Measurements from ENCODE around the gene LYRM4.
"Not testable (repeated sequence)": the region's sequence is repeated elsewhere in the genome, so short reads cannot be mapped to it uniquely, and the experiment has no call there.

LYRM4 gene

GRCh38 chr6:5139828-5140771, 120.7 kb downstream of the LYRM4 start:
- no peak for DNase-seq

DNA sequence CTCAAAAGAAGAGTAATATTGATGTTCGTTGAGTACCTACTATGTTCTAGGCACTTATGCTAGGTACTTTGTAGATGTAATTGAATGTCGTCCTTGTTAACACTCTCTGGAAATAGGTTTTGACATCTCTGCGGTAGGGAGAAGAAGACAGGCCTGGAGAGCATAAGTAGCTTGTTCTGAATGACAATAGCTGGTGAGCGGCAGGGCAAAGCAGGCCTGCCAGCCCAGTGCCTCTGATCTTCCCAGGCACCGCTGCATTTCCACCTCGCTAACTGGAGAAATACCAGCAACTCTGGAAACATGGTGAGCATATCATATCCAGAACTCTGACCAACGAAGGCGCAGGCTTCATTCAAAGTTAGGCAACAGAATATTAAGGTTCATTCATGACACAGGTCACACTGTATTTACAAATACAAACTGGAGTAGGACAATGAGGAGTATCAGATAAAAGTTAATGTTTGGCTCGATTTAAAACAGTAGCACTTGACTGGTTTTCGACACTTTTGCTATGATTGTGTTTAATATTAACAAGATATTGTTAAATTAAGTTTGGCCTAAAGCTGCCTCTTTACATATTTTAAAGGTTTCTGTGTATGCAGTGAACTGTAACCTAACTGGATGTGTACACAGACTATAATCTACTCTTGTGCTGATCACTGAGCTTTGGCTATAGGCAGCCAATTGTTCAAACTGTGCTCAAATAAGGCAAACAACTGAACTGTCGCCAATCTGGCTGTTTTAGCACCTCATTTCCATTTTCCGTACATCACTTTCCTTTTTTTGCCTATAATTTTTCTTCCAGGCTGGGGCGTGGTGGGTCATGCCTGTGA, 121.5 kb downstream of the LYRM4 start:
- DNase-seq, result no peak

DNA sequence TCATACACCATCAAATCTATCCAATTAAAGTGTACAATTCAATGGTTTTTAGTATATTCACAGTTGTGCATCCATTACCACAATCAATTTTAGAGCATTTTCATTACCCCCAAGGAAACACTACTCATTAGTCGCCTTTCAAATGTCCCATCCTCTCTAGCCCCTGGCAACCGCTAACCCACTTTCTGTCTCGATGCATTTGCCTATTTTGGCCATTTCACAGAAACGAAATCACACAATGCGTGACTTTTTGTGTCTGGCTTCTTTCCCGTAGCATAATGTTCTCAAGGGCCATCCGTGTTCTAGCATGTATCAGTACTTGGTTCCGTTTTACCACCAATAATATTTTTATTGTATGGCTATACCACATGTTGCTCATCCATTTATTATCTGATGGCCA, 123.9 kb downstream of the LYRM4 start:
- no peak for DNase-seq

DNA sequence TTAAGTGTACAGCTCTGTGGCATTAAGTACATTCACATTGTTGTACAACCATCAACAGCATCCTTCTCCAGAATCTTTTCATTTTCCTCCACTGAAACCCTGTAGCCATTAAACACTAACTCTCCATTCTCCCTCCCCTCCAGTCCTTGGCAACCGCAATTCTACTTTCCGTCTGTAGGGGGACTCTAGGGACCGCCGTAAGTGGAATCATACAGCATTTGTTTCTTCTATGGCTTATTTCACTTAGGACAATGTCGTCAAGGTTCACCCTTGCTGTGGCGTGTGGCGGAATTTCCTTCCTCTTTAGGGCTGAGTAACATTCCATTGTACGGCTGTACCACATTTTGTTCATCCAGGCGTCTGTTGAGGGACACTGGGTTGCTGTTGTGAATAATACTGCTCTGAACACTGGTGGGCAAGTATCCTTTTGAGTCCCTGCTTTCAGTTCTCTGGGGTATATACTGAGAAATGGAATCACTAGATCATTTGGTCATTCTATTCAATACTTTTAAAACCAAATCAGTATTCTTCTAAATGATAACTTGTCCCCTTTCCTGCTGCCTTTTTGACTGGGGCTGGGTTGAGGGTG, 124.9 kb downstream of the LYRM4 start:
- DNase-seq, result peak; percentile 37

DNA sequence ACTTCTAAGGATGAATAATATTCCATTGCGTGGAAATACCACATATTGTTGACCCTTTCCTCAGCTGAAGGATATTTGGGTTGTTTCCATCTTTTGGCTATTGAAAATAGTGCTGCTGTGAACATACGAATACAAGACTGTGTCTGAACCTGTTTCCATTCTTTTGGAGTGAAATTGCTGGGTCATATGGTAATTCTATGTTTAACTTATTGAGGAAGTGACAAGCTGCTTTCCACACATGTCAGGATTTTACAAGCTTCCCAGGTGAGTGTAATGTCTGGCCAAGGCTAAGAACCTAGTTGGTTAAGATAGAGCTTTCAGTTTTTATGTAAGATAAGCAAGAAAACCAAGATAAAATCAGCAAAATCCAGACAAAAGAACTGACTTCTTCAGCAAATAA, 126.8 kb downstream of the LYRM4 start:
- no peak for DNase-seq

GRCh38 chr6:5132731-5133130, 128.0 kb downstream of the LYRM4 start:
- DNase-seq, result peak; percentile 80

GRCh38 chr6:5130135-5130866, 130.4 kb downstream of the LYRM4 start:
- DNase-seq, result no peak

- no peak for DNase-seq
These were observed 132.4 kb downstream of the LYRM4 start for GRCh38 chr6:5128351-5128750.

DNA sequence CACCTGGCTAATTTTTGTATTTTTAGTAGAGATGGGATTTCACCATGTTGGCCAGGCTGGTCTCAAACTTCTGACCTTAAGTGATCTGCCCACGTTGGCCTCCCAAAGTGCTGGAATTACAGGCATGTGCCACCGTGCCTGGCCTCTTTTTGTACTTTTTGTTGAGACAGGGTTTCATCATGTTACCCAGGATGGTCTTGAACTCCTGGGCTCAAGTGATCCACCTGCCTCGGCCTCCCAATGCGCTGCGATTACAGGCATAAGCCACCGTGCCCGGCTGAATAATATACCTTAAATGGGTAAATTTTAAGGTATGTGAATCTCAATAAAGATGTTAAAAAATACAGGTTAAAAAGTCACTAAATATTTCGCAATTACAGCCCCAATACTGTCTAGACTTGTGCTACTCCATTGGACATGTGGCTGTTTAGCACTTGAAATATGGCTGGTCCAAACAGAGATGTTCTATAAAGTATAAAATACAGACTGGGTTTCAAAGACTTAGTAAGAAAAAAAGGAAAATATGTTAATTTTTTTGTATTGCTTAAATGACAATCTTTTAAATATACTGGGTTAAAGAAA, 133.6 kb downstream of the LYRM4 start:
- no peak for DNase-seq

DNA sequence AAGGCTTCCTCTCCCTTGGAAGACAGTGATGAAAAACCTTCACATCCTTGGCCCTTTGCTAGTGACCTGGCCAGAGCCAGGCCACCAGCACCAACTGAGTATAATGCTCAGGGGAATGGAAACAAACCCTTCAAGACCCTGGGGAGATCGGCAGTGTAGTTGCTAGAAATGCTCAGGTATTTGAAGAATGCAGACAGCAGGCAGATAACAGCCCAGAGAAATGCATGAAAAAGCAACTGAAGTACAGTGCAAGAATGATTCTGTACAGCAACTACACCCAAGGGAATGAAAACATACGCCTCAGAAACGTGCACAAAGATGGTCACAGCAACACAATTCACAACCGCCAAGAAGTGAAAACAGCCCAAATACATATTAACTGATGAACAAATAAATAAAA, 134.5 kb downstream of the LYRM4 start:
- peak; percentile 77 for DNase-seq

DNA sequence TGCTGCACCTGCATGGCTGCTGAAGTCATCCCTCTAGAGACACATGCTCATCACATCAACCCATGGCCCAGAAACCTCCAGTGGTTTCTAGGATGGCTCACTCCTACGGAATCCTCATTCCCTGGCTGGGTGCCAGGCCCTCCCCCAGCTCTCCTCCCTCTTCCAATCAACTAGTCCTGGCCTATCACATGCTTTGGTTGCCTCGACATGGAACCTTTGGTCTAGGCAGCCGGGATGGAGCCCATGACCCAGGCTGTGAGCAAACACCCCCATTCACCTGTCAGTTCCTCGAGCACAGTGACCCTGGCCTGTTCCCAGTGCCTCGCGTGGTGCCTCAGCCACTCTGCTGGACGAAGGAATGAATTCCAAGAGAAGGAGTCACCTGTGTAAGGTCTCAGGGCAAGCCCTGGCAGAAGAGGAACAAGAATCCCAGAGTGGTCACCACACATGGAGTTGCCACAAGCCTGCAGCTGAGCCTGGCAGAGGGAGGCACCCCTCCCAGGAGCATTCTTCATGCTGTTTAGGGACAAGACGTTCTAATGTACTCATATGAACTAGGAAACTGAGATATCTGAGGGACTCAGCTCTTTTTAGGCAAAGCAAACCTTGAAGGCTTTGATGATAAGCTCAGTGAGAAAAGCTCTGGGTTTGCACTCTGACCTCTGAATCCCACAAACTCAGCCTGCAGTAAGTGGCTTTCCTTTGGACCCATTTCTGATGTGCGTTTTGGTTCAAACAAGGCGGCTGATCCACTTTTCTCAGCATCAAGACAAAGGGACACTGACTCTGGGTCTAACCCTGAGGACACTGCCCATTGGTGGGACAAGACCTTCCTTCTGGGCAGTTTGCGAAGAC, 135.4 kb downstream of the LYRM4 start:
- DNase-seq, result peak; percentile 71

GRCh38 chr6:5124526-5124925, 136.2 kb downstream of the LYRM4 start:
- DNase-seq, result no peak

DNA sequence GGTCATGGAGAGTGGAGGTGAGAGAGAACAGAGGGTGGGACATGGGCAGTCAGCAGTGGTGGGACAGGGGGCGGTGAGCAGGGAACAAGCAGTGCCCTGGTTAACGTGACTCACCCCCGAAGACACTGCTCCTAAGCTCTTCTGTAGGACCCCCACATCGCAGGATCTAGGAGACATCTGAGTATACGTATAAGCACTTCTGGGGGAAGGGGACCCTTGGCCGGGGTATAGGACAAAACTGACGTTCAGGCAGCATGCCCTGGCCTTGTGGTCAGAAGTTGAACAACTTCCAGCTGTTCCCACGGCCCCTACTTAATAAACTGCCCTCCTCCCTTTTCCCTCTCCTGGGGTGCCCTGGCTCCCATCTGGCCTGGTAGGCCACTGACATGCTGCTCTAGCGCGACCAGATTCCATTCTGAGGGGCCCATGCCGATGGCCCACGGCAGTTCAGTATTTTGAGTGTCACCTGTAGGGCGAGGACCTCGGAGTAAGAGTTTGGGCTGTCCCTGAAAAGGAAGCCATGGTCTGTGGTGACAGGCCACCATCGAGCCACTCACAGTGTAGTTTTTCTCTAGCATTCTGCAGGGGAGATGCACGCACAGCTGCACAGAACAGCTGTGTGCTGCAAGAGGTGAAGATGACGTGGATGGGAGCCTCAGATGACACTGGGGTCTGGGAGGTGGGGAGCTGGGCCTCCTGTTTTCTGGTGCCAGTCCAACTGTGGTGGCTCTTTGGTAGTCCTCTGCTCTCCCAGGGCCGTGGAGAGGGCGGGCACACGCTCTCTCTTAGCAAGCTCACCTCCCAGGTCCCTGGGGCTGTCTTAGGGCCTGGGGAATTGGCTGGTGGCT, 137.2 kb downstream of the LYRM4 start:
- DNase-seq, result no peak

- no peak for DNase-seq
These were observed 138.1 kb downstream of the LYRM4 start for GRCh38 chr6:5122504-5123112.

GRCh38 chr6:5121956-5122355, 138.8 kb downstream of the LYRM4 start:
- DNase-seq, result no peak

DNA sequence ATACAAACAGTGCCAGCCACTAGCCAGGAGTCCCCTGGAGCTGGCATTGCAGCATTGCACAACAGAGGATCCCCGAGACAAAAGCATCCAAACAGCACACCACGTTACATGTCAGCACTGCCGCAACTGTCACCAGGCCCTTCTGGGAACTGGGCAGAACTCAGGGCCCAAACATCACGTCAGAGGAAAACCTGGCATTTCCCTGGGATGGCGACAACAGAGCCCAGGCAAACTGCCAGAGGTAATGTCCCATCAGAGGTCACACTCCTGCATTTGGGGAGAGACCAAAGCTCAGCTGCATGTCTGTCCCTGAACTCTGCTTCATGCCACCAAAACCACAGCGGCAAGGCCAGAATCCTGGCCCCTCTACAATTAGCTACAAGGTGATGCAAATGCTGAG, 139.3 kb downstream of the LYRM4 start:
- DNase-seq, result no peak

DNA sequence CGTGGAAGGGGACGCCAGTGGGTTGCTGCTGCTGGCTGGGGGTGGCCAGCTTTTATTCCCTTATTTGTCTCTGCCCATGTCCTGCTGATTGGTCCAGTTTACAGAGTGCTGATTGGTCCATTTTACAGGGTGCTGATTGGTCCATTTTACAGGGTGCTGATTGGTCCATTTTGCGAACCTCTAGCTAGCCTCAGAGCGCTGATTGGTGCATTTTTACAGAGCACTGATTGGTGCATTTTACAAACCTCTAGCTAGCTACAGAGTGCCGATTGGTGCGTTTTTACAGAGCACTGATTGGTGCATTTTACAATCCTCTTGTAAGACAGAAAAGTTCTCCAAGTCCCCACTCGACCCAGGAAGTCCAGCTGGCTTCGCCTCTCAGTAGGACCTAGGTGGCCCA, 140.2 kb downstream of the LYRM4 start:
- DNase-seq, result not testable (repeated sequence)

DNA sequence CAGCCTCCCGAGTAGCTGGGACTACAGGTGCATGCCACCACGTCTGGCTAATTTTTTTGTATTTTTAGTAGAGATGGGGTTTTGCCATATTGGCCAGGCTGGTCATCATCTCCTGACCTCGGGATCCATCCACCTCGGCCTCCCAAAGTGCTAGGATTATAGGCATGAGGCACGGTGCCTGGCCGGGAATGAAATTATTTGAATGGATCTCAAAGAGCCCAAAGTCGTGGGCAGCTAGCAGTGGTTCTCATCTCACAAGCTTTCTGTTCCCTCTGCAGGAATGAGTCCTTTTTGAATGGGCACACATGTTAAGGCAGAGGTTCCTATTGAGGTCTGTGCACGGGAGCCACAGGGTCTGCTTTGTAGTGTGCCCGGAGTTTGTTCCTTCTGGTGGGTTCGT, 140.7 kb downstream of the LYRM4 start:
- no peak for DNase-seq

- DNase-seq, result no peak
These were observed 141.4 kb downstream of the LYRM4 start for GRCh38 chr6:5119090-5119951.

Data from fibroblast of upper back skin (primary cell).